HL-60 (cell line): ENCODE results near the gene KSR1.

Experiments
- DNase-seq, 2 experiments: peaks; one replicate each; pipeline ENCODE4 v3.0.0-alpha.2; 2010 to 2020; ENCODE audit warnings: low read depth in 1 of 2, low spot score in 1 of 2
- H3K27ac ChIP-seq: fragments of 250-450 bp; sonication (Bioruptor Pico); replicated peaks from 2 replicates; pipeline ENCODE4 v1.5.1; 2020; ENCODE audit warnings: mild to moderate bottlenecking, moderate library complexity
- H3K27me3 ChIP-seq: fragments of 250-450 bp; sonication (Bioruptor Pico); 2 replicates; pipeline ENCODE4 v1.5.1; 2021; ENCODE audit warnings: mild to moderate bottlenecking, moderate library complexity; ENCODE audit not compliant: insufficient read depth, poor library complexity, severe bottlenecking
- H3K4me3 ChIP-seq: replicated peaks from 2 replicates; pipeline ENCODE4 v1.5.1; 2011; ENCODE audit warnings: mild to moderate bottlenecking, control low read depth, low read length; ENCODE audit not compliant: insufficient read depth
- GABPA ChIP-seq: IDR thresholded peaks from 2 replicates; pipeline ENCODE4 v1.6.1; 2012; ENCODE audit warnings: low read depth
- POLR2AphosphoS5 ChIP-seq: IDR thresholded peaks from 2 replicates; pipeline ENCODE4 v1.6.1; 2012; ENCODE audit warnings: low read depth
- SPI1 ChIP-seq: IDR thresholded peaks from 2 replicates; pipeline ENCODE4 v1.6.1; 2012; ENCODE audit warnings: low read depth, mild to moderate bottlenecking, borderline replicate concordance
- TF ChIP-seq, protein P1 (sequence below): IDR thresholded peaks from one replicate; pipeline ENCODE4 v1.5.1; 2011; ENCODE audit warnings: low read length, control low read depth, inconsistent platforms; ENCODE audit not compliant: insufficient read depth
- TF ChIP-seq, protein P2 (sequence below): IDR thresholded peaks from 2 replicates; pipeline ENCODE4 v1.6.1; 2012; ENCODE audit warnings: low read depth; ENCODE audit not compliant: insufficient replicate concordance

Gene KSR1

DNA sequence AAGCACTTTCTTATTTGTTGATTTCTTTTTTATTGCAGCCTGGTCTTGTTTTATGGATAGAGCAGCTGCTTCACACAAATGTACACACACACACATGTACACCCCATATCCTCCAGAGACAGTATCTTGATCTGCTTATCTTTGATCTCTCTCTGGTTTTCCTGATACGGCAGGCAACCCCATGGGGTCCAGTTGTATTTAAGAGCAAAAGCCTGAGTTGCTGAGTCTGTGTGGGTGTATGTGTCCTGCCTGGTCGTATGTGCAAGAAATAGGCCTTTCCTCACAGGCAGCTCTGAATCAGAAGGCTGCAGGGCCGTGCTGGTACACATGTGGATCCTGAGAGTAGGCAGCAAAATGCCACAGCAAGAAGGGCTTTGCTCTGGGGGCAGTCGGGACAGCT is 160.2 kb downstream of the KSR1 start:
- Histone ChIP-seq H3K4me3 (no peak overlapping the region), H3K27ac (no peak overlapping the region), H3K27me3 (no peaks in the 10 kb centered on the region)
- no peak for TF ChIP-seq SPI1
- no peak for TF ChIP-seq POLR2AphosphoS5
- TF ChIP-seq, protein P1, sequence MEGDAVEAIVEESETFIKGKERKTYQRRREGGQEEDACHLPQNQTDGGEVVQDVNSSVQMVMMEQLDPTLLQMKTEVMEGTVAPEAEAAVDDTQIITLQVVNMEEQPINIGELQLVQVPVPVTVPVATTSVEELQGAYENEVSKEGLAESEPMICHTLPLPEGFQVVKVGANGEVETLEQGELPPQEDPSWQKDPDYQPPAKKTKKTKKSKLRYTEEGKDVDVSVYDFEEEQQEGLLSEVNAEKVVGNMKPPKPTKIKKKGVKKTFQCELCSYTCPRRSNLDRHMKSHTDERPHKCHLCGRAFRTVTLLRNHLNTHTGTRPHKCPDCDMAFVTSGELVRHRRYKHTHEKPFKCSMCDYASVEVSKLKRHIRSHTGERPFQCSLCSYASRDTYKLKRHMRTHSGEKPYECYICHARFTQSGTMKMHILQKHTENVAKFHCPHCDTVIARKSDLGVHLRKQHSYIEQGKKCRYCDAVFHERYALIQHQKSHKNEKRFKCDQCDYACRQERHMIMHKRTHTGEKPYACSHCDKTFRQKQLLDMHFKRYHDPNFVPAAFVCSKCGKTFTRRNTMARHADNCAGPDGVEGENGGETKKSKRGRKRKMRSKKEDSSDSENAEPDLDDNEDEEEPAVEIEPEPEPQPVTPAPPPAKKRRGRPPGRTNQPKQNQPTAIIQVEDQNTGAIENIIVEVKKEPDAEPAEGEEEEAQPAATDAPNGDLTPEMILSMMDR: no peak
- TF ChIP-seq GABPA: no peak
- TF ChIP-seq, protein P2, sequence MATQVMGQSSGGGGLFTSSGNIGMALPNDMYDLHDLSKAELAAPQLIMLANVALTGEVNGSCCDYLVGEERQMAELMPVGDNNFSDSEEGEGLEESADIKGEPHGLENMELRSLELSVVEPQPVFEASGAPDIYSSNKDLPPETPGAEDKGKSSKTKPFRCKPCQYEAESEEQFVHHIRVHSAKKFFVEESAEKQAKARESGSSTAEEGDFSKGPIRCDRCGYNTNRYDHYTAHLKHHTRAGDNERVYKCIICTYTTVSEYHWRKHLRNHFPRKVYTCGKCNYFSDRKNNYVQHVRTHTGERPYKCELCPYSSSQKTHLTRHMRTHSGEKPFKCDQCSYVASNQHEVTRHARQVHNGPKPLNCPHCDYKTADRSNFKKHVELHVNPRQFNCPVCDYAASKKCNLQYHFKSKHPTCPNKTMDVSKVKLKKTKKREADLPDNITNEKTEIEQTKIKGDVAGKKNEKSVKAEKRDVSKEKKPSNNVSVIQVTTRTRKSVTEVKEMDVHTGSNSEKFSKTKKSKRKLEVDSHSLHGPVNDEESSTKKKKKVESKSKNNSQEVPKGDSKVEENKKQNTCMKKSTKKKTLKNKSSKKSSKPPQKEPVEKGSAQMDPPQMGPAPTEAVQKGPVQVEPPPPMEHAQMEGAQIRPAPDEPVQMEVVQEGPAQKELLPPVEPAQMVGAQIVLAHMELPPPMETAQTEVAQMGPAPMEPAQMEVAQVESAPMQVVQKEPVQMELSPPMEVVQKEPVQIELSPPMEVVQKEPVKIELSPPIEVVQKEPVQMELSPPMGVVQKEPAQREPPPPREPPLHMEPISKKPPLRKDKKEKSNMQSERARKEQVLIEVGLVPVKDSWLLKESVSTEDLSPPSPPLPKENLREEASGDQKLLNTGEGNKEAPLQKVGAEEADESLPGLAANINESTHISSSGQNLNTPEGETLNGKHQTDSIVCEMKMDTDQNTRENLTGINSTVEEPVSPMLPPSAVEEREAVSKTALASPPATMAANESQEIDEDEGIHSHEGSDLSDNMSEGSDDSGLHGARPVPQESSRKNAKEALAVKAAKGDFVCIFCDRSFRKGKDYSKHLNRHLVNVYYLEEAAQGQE: no peak
- no peak for DNase-seq

DNA sequence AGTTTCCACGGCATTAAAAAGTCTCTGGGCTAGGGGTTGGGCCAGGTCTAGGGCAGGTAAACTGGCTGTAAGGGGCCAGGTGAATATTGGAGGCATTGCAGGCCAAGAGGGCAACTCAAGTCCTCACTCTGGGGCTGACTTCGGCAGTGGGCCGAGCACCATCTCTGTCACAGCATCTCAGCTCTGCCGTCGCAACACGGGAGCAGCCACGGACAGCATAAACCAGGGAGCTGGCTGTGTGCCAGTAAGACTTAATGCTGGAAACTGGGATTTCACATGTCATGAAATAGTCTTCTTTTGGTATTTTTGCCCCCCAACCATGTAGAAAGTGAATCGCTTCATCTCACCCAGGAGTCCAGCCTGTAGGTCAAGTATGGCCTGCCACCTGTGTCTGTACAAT is 162.2 kb downstream of the KSR1 start:
- no peak for TF ChIP-seq SPI1
- TF ChIP-seq, protein P2: no peak
- no peak overlapping the region for H3K27ac ChIP-seq
- no peak overlapping the region for H3K4me3 ChIP-seq
- no peak for DNase-seq
- H3K27me3 ChIP-seq: no peaks in the 10 kb centered on the region

DNA sequence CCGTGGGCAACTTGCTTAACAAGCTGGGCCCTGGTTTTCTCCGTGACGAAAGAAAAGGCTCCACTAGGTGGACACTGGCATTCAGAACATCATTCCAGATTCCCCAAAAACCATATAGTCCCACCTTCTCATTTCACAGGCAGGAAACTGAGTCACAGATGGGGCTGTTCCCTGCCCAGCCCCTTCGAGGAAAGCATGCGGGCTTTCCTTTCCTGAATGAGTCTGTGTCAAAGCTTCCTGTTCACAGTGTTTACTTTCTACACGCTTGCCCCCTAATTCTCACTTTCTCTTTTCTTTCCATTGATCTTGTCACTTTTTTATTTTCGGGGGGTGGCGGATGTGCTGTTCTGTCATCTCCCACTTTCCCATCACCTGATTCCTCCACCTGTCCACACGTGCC is 164.5 kb downstream of the KSR1 start:
- TF ChIP-seq, protein P1: no peak
- no peak for TF ChIP-seq GABPA
- TF ChIP-seq SPI1: no peak
- TF ChIP-seq, protein P2: no peak
- no peak for TF ChIP-seq POLR2AphosphoS5
- H3K27ac ChIP-seq: no peak overlapping the region
- H3K4me3 ChIP-seq: no peak overlapping the region
- no peaks in the 10 kb centered on the region for H3K27me3 ChIP-seq
- no peak for DNase-seq

DNA sequence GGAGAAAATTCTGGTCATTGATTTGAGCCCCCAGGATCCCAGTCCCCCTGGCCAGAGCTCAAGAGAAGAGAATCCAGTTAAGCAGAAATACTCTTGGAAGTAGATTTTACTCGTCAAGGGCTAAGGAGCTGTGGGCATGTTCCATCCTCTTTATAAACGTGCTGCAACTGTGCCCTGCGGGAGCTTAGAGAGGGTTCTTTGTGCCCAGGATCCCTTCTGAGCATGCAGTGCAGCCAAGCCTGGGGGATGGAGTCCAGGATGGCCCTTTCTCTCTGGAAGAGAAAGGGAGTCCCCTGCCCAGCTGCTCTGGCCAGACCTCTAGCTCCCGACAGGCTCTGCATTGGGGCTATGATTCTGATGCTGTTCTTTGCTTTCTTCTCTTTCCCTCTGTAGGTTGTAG is 165.3 kb downstream of the KSR1 start:
- Histone ChIP-seq H3K4me3 (no peak overlapping the region), H3K27me3 (no peaks in the 10 kb centered on the region), H3K27ac (no peak overlapping the region)
- TF ChIP-seq SPI1 (no peak), GABPA (no peak), POLR2AphosphoS5 (no peak)
- TF ChIP-seq, protein P2: no peak
- TF ChIP-seq, protein P1: no peak
- DNase-seq: no peak
